HepG2 (cell line): ENCODE measurements around the gene RRAS. TPM values are rescaled to one million over a fixed set of nuclear protein-coding genes. Genes with fewer than 3 reads are reported as not detected.

ENCODE experiments used
- BCLAF1 ChIP-seq: fragments of 450-650 bp; IDR thresholded peaks from 2 replicates; pipeline ENCODE4 v1.6.1; 2017; ENCODE audit warnings: mild to moderate bottlenecking
- FOXK2 ChIP-seq: fragments of 450-650 bp; IDR thresholded peaks from 2 replicates; pipeline ENCODE4 v1.6.1; 2016
- GTF2F1 ChIP-seq: fragments of 150-350 bp; IDR thresholded peaks from 2 replicates; pipeline ENCODE4 v1.6.1; 2014; ENCODE audit warnings: low read length
- HES4 ChIP-seq: sonication (generic); formaldehyde crosslinking; IDR thresholded peaks from 2 replicates; pipeline ENCODE4 v1.9.0; 2021; ENCODE audit warnings: mild to moderate bottlenecking, missing genetic modification reagents, borderline replicate concordance
- HHEX ChIP-seq: IDR thresholded peaks from 2 replicates; pipeline ENCODE4 v1.6.1; 2016; ENCODE audit warnings: control low read depth
- IRF9 ChIP-seq: sonication (generic); formaldehyde crosslinking; IDR thresholded peaks from 2 replicates; pipeline ENCODE4 v1.8.0; 2022; ENCODE audit warnings: missing genetic modification reagents, mild to moderate bottlenecking, borderline replicate concordance
- ISX ChIP-seq: sonication (generic); formaldehyde crosslinking; conservative IDR thresholded peaks from 2 replicates; pipeline ENCODE4 v1.5.0; 2020; ENCODE audit warnings: missing genetic modification reagents
- NR3C1 ChIP-seq: sonication (generic); formaldehyde crosslinking; IDR thresholded peaks from 2 replicates; pipeline ENCODE4 v1.4.0; 2020; ENCODE audit warnings: missing genetic modification reagents
- RFX1 ChIP-seq: fragments of 450-650 bp; IDR thresholded peaks from 2 replicates; pipeline ENCODE4 v1.6.1; 2017
- ZBTB33 ChIP-seq: sonication (generic); formaldehyde crosslinking; IDR thresholded peaks from 2 replicates; pipeline ENCODE4 v1.4.0; 2020; ENCODE audit warnings: missing genetic modification reagents
- ZBTB44 ChIP-seq: sonication (generic); formaldehyde crosslinking; IDR thresholded peaks from 2 replicates; pipeline ENCODE4 v1.4.0; 2020; ENCODE audit warnings: missing genetic modification reagents
- ZNF432 ChIP-seq: sonication (generic); formaldehyde crosslinking; IDR thresholded peaks from 2 replicates; pipeline ENCODE4 v1.5.0; 2020; ENCODE audit warnings: missing genetic modification reagents, mild to moderate bottlenecking, borderline replicate concordance
- ZNF639 ChIP-seq: conservative IDR thresholded peaks from 2 replicates; pipeline ENCODE4 v1.6.1; 2018; ENCODE audit warnings: missing genetic modification reagents
- ZNF646 ChIP-seq: sonication (generic); formaldehyde crosslinking; IDR thresholded peaks from 2 replicates; pipeline ENCODE4 v1.9.0; 2021; ENCODE audit warnings: mild to moderate bottlenecking, missing genetic modification reagents
- polyA plus RNA-seq, 8 experiments: library from polyadenylated mRNA; depleted of rRNA in 3 of 8; stranded (reverse) in 7 of 8; unstranded in 1 of 8; fragments of >200 nt; fragmentation: Illumina TruSeq in 4 of 8; extraction: Trizol in 4 of 8; gene quantifications; 2 replicates each; pipeline versions ENCODE4 v1.2.1 to v1.2.3, GENCODE V29; 2011 to 2016; ENCODE audit warnings: low read depth in 4 of 8, missing spikeins in 1 of 8, mixed read lengths in 1 of 8; ENCODE audit not compliant: insufficient read depth in 1 of 8
- total RNA-seq, 5 experiments: library from RNA; depleted of rRNA; stranded (reverse); fragments of >200 nt; fragmentation: Illumina TruSeq; extraction: Trizol; gene quantifications; 2 replicates each; pipeline ENCODE4 v1.2.3, GENCODE V29; 2016; ENCODE audit warnings: low read depth in 1 of 5

Gene RRAS
- total and polyA plus RNA-seq, 2 of the 13 experiments (the other 11 are each of a cell fraction or from before 2014, with no cell fraction given): 1.5 to 12.0 TPM

GRCh38 chr19:49640113-49640898 is at the start of gene RRAS (continued):
- TF ChIP-seq BCLAF1: no peak
- no peak for TF ChIP-seq ZBTB44 (CRISPR knock-in tag)
- TF ChIP-seq ZNF432 (CRISPR knock-in tag): no peak
- TF ChIP-seq HHEX: no peak
- peak; percentile 91 for TF ChIP-seq ZNF639
- no peak for TF ChIP-seq IRF9 (CRISPR knock-in tag)
- TF ChIP-seq ISX (CRISPR knock-in tag): no peak
- TF ChIP-seq NR3C1: no peak
- no peak for TF ChIP-seq ZBTB33
- peak; percentile 70; the same call in 1 of the 2 replicates for TF ChIP-seq GTF2F1
- no peak for TF ChIP-seq HES4 (CRISPR knock-in tag)
- no peak for TF ChIP-seq FOXK2
- no peak for TF ChIP-seq RFX1
- TF ChIP-seq ZNF646 (CRISPR knock-in tag): no peak
